HG03520 (cell line): ENCODE results near the gene FAM53B.

ENCODE experiments used
- ATAC-seq: cut with Tn5 transposase; IDR thresholded peaks from one replicate; pipeline ENCODE4 v1.9.1; 2021; ENCODE audit warnings: mild to moderate bottlenecking, moderate library complexity; ENCODE audit not compliant: unreplicated experiment

FAM53B gene

GRCh38 chr10:124683814-124684213, 60.4 kb downstream of the FAM53B start:
- no peak for ATAC-seq

GRCh38 chr10:124681626-124682552, 62.3 kb downstream of the FAM53B start:
- ATAC-seq, result no peak

GRCh38 chr10:124681091-124681490, 63.1 kb downstream of the FAM53B start:
- ATAC-seq, result no peak

GRCh38 chr10:124680675-124681074, 63.5 kb downstream of the FAM53B start:
- no peak for ATAC-seq

- ATAC-seq, result no peak
Observed at GRCh38 chr10:124679401-124679800, 64.8 kb downstream of the FAM53B start.

- no peak for ATAC-seq
Observed at GRCh38 chr10:124678557-124679240, 65.5 kb downstream of the FAM53B start.

GRCh38 chr10:124677749-124678556, 66.2 kb downstream of the FAM53B start:
- ATAC-seq, result no peak

- ATAC-seq, result no peak
Observed at GRCh38 chr10:124677293-124677699, 66.9 kb downstream of the FAM53B start.

- ATAC-seq, result no peak
Observed at GRCh38 chr10:124676416-124677062, 67.6 kb downstream of the FAM53B start.

- ATAC-seq, result no peak
Observed at GRCh38 chr10:124675824-124676223, 68.4 kb downstream of the FAM53B start.

GRCh38 chr10:124675261-124675660, 68.9 kb downstream of the FAM53B start:
- no peak for ATAC-seq

- ATAC-seq, result no peak
Observed at GRCh38 chr10:124674768-124675222, 69.4 kb downstream of the FAM53B start.

GRCh38 chr10:124672181-124672638, 72.0 kb downstream of the FAM53B start:
- no peak for ATAC-seq

- ATAC-seq, result no peak
Observed at GRCh38 chr10:124671486-124672075, 72.6 kb downstream of the FAM53B start.

- ATAC-seq, result no peak
Observed at GRCh38 chr10:124670849-124671248, 73.3 kb downstream of the FAM53B start.

- no peak for ATAC-seq
Observed at GRCh38 chr10:124669824-124670654, 74.1 kb downstream of the FAM53B start.

GRCh38 chr10:124669141-124669823, 74.9 kb downstream of the FAM53B start:
- no peak for ATAC-seq

GRCh38 chr10:124668517-124669051, 75.6 kb downstream of the FAM53B start:
- no peak for ATAC-seq
